ENCODE data around the gene MYO5A.

Gene MYO5A

DNA sequence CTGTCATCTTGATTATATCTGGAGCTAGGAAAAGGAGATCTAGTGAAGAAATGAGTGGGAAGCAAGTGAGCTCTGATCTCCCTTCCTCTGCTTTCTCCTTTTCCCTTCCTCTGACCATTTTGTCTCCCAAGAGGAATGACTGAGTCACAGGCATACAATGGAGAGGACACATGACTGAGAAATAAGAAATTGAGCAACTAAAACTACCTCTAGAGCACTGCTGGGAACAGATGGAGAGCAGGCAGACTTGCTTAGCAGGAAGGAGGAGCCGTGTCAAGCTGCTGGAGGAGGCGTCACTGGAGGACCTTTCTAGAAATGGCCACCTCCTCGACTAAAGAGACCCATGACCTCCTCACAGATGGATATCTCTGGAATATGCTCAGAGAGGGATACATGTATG is 166.2 kb downstream of the MYO5A start:
- FAIRE-seq (no peak), DNase-seq (ENCODE audit: insufficient read length, low spot score) (no peak)

DNA sequence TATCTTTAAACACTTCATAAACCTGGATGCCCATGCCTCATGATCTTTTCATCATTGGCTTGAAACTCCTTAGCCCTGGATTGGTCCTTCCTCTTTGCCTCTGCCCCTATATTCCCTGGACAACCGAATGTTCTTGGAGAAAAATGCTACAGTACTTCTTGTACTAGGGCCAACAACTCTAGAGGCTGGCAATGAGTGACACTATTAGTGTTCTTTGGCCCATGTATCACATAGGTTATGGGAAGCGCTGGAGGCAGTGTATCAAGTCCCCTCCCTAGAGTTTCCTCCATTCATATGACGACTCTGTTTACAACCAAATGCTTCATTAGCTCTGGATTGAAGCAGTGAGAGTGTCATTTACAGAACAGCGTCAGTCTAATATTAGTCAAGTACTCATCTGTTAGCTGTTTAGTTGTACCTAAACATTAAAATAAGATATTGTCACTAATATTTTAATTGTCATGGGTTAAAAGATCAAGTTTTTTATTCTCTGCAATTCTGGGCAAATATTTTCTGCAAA is 166.6 kb downstream of the MYO5A start:
- no peak for FAIRE-seq
- no peak for TF ChIP-seq PAX5 (IDR thresholded peaks at IDR 0.05; ENCODE audit: insufficient read depth, low read length, severe bottlenecking)
- TF ChIP-seq TAF1 (IDR thresholded peaks at IDR 0.05; ENCODE audit: low read depth, low read length), result no peak
- no peak for TF ChIP-seq POLR2A (IDR thresholded peaks at IDR 0.05; ENCODE audit: low read depth, low read length)
- TF ChIP-seq SPI1 (IDR thresholded peaks at IDR 0.05; ENCODE audit: low read depth, low read length), result no peak
- no peak for TF ChIP-seq POLR2AphosphoS5 (IDR thresholded peaks at IDR 0.05; ENCODE audit: low read depth, low read length)
- TF ChIP-seq POU2F2 (IDR thresholded peaks at IDR 0.05; ENCODE audit: low read depth, low read length), result no peak
- no peak for DNase-seq (ENCODE audit: insufficient read length, low spot score)

More for the DNA sequence above, 166.2 kb downstream of the MYO5A start:
- TF ChIP-seq SPI1 (IDR thresholded peaks at IDR 0.05; ENCODE audit: low read depth, low read length) (no peak), POU2F2 (IDR thresholded peaks at IDR 0.05; ENCODE audit: low read depth, low read length) (no peak), POLR2A (IDR thresholded peaks at IDR 0.05; ENCODE audit: low read depth, low read length) (no peak), POLR2AphosphoS5 (IDR thresholded peaks at IDR 0.05; ENCODE audit: low read depth, low read length) (no peak), PAX5 (IDR thresholded peaks at IDR 0.05; ENCODE audit: insufficient read depth, low read length, severe bottlenecking) (no peak)

DNA sequence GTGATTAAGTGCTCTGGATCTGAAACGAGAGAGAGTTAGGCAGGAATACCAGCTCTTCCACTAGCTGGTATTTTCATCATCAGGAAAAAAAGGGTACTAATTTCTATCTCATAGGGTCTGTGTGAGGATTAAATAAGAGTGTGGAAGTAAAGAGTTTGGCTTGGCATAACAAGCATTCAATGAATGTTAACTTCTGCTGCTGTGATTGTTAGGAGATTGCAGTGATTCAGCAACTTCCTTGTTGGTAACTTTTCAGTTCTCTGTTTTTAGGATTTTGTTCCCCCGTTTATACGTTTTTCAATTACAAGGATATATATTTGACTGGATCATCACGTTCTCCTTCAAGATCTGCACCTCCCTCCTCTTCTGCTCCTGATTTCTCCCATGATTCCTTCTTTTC is 167.2 kb downstream of the MYO5A start:
- TF ChIP-seq POLR2A (IDR thresholded peaks at IDR 0.05; ENCODE audit: low read depth, low read length), result no peak
- no peak for TF ChIP-seq POU2F2 (IDR thresholded peaks at IDR 0.05; ENCODE audit: low read depth, low read length)
- TF ChIP-seq POLR2AphosphoS5 (IDR thresholded peaks at IDR 0.05; ENCODE audit: low read depth, low read length), result no peak
- no peak for TF ChIP-seq SPI1 (IDR thresholded peaks at IDR 0.05; ENCODE audit: low read depth, low read length)
- TF ChIP-seq TAF1 (IDR thresholded peaks at IDR 0.05; ENCODE audit: low read depth, low read length), result no peak
- no peak for TF ChIP-seq PAX5 (IDR thresholded peaks at IDR 0.05; ENCODE audit: insufficient read depth, low read length, severe bottlenecking)
- no peak for DNase-seq (ENCODE audit: insufficient read length, low spot score)
- FAIRE-seq, result no peak

DNA sequence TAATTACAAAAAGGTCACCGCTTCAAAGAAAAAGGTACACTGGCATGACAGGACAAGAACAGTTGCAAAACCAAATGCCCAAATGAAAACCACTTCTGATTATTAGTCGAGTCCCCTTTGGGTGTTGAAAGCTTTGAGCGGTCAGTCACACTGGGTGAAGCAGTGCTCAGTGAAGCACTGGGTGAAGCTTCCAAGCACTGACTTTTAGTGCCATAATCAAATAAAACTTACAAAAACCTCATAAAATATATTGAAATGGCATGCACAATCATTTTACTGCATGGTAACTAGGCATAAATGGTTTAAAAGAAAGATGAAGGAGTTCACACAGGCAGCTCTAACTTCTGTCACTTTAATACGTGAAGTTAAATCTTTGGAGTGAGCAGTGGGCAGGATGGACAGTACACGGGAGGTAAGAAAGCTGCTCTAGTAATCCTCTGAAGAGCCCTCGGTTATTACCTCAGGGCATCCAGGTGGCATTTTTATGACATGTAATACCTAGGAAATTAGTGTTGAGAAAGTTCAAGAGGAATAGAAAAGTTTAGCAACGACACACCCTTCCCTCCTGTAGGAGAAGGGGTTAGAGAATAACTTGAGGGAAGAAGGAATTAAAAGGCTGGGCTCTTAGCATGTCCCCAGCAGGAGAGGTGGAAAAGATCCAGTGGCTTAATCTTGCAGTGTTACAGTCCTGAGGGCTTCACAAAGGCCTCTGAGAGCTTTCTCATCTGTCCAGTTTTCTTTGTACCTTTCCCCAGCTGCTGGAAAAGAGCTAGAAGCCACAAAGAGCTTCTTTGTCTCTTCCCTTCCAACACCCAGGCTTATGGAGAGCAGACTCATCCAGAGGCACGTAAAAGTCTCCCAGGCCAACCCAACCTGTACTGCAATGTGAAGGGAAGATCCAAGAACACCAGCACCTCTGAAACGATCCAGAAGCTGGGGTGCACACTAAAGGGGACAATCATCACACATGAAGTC is 168.2 kb downstream of the MYO5A start:
- TF ChIP-seq TAF1 (IDR thresholded peaks at IDR 0.05; ENCODE audit: low read depth, low read length) (no peak), SPI1 (IDR thresholded peaks at IDR 0.05; ENCODE audit: low read depth, low read length) (no peak), POLR2A (IDR thresholded peaks at IDR 0.05; ENCODE audit: low read depth, low read length) (no peak), PAX5 (IDR thresholded peaks at IDR 0.05; ENCODE audit: insufficient read depth, low read length, severe bottlenecking) (no peak), POU2F2 (IDR thresholded peaks at IDR 0.05; ENCODE audit: low read depth, low read length) (no peak), POLR2AphosphoS5 (IDR thresholded peaks at IDR 0.05; ENCODE audit: low read depth, low read length) (no peak)
- DNase-seq (ENCODE audit: insufficient read length, low spot score) (no peak), FAIRE-seq (no peak)

DNA sequence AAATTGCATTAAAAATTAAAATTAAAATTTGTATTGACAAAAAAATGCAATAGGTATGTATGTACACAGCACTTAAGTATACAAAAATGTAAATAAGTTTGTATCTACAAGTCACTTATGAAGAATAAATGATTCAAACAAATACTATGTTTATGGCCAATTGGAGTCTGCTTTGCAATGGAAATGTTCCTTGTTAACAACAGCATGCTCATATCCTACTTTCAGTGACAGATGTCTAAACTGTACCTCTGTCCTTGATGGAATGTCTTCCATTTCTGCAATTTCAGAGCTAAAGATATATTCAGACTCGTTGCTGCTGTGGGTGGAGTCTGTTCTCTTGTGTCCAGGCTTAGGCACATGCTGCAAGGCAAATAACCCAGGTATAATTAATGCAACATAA is 169.0 kb downstream of the MYO5A start:
- no peak for TF ChIP-seq PAX5 (IDR thresholded peaks at IDR 0.05; ENCODE audit: insufficient read depth, low read length, severe bottlenecking)
- TF ChIP-seq POLR2AphosphoS5 (IDR thresholded peaks at IDR 0.05; ENCODE audit: low read depth, low read length), result no peak
- no peak for TF ChIP-seq POLR2A (IDR thresholded peaks at IDR 0.05; ENCODE audit: low read depth, low read length)
- no peak for TF ChIP-seq SPI1 (IDR thresholded peaks at IDR 0.05; ENCODE audit: low read depth, low read length)
- no peak for TF ChIP-seq TAF1 (IDR thresholded peaks at IDR 0.05; ENCODE audit: low read depth, low read length)
- TF ChIP-seq POU2F2 (IDR thresholded peaks at IDR 0.05; ENCODE audit: low read depth, low read length), result no peak
- FAIRE-seq, result no peak

DNA sequence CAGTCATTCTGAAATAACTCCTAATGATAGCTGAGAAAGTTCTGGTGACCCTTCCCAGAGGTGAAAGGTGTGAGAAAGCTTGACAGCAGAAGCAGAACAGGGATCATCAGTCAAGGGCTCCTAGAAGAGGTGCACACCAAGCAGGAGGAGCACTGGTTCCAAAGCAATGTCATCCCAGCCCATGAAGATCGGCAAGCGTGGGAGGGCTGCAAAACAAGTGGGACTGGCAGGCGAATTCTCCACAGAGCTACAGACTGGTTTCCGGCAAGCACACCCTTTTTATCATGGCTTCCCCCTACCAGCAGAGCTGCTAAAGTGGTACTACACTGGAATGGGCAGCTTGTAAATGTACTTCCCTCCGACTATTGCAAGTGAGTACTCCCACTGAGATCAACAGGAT is 170.7 kb downstream of the MYO5A start:
- no peak for DNase-seq (ENCODE audit: insufficient read length, low spot score)
- no peak for FAIRE-seq

More for the DNA sequence above, 169.0 kb downstream of the MYO5A start:
- no peak for DNase-seq (ENCODE audit: insufficient read length, low spot score)

DNA sequence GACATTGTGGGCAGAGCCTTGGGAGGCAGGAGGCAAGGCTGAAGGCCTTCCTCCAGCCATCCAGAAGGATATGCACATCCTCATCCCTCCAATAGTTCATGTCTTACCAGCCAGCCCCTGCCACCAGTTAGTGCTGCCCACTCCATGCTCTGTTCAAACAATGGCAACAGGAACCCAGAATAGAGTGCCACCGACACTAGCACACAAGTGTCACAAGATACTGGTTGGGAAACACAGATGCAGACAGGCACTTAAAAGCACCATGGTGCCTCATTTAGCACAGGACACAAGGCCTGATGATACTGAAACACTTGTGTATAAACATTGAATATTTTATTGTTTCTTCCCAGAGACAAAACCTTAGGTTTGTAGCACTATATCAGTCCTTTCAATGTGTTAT is 176.6 kb downstream of the MYO5A start:
- DNase-seq (ENCODE audit: insufficient read length, low spot score) (no peak), FAIRE-seq (no peak)
- TF ChIP-seq PAX5 (IDR thresholded peaks at IDR 0.05; ENCODE audit: insufficient read depth, low read length, severe bottlenecking) (no peak), TAF1 (IDR thresholded peaks at IDR 0.05; ENCODE audit: low read depth, low read length) (no peak), POLR2AphosphoS5 (IDR thresholded peaks at IDR 0.05; ENCODE audit: low read depth, low read length) (no peak), POLR2A (IDR thresholded peaks at IDR 0.05; ENCODE audit: low read depth, low read length) (no peak), SPI1 (IDR thresholded peaks at IDR 0.05; ENCODE audit: low read depth, low read length) (no peak), POU2F2 (IDR thresholded peaks at IDR 0.05; ENCODE audit: low read depth, low read length) (no peak)

More for the DNA sequence above, 170.7 kb downstream of the MYO5A start:
- TF ChIP-seq POLR2AphosphoS5 (IDR thresholded peaks at IDR 0.05; ENCODE audit: low read depth, low read length) (no peak), TAF1 (IDR thresholded peaks at IDR 0.05; ENCODE audit: low read depth, low read length) (no peak), PAX5 (IDR thresholded peaks at IDR 0.05; ENCODE audit: insufficient read depth, low read length, severe bottlenecking) (no peak), POU2F2 (IDR thresholded peaks at IDR 0.05; ENCODE audit: low read depth, low read length) (no peak), POLR2A (IDR thresholded peaks at IDR 0.05; ENCODE audit: low read depth, low read length) (no peak), SPI1 (IDR thresholded peaks at IDR 0.05; ENCODE audit: low read depth, low read length) (no peak)

DNA sequence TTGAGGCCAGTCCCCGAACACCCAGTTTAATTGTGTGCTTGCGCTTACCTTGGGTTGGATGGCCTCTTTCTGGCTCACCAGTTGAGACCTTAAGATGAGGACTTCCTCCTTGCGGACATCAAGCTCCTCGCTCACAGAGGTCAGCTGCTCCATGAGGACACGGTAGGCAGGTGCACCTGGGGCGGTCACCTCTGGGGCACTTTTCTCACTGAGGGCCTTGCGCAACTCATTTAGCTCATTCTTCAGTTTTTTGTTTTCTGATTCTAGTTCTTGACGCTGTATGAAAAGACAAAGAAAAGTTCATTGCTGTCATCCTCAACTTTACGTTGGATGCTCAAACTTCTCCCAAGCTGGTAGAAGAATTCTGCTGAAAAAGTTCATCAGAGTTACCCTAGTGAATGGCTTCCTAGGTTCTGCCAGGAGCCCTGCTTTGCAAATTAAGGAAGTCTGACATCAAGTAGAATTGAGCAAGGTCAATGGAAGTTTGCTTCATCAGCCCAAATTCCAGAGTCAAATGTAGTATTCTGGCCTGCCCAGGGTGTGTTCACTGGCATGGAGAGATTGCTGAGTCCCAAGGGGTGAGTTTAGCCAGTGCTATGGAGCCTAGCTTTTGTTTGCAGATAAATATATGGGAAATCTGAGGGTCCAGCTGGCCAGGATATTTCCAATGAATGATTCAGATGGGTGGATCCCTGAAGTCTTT is 177.3 kb downstream of the MYO5A start:
- TF ChIP-seq POLR2A (IDR thresholded peaks at IDR 0.05; ENCODE audit: low read depth, low read length) (no peak), POLR2AphosphoS5 (IDR thresholded peaks at IDR 0.05; ENCODE audit: low read depth, low read length) (no peak), SPI1 (IDR thresholded peaks at IDR 0.05; ENCODE audit: low read depth, low read length) (no peak), PAX5 (IDR thresholded peaks at IDR 0.05; ENCODE audit: insufficient read depth, low read length, severe bottlenecking) (no peak), POU2F2 (IDR thresholded peaks at IDR 0.05; ENCODE audit: low read depth, low read length) (no peak), TAF1 (IDR thresholded peaks at IDR 0.05; ENCODE audit: low read depth, low read length) (no peak)
- FAIRE-seq (no peak), DNase-seq (ENCODE audit: insufficient read length, low spot score) (no peak)

DNA sequence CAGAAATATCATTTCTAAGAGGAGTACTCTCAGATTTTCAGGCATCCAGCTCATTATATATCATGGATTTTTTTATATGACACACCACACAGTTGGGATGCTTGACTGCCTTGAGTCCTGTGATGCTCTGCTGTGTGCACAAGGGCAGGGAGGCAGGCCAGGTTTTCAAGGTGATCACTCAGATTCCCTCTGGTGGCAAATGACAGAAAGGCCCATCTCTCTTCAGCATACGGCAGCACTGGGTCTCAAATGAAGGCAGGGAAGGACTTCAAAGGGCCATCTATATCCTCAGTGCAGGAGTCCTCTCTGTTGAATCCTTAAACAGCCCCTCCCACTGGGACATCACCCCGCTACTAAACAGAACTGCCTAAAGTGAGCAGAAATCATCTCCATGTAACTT is 178.3 kb downstream of the MYO5A start:
- DNase-seq (ENCODE audit: insufficient read length, low spot score), result no peak
- no peak for FAIRE-seq
- no peak for TF ChIP-seq POLR2AphosphoS5 (IDR thresholded peaks at IDR 0.05; ENCODE audit: low read depth, low read length)
- no peak for TF ChIP-seq POLR2A (IDR thresholded peaks at IDR 0.05; ENCODE audit: low read depth, low read length)
- TF ChIP-seq TAF1 (IDR thresholded peaks at IDR 0.05; ENCODE audit: low read depth, low read length), result no peak
- TF ChIP-seq POU2F2 (IDR thresholded peaks at IDR 0.05; ENCODE audit: low read depth, low read length), result no peak
- no peak for TF ChIP-seq SPI1 (IDR thresholded peaks at IDR 0.05; ENCODE audit: low read depth, low read length)
- TF ChIP-seq PAX5 (IDR thresholded peaks at IDR 0.05; ENCODE audit: insufficient read depth, low read length, severe bottlenecking), result no peak
